ENCODE data around the gene KYAT1. TPM values are rescaled to one million over a fixed set of nuclear protein-coding genes. Genes with fewer than 3 reads are reported as not detected.

KYAT1 gene
- total and polyA plus RNA-seq, 2 of the 13 experiments (the other 11 are each of a cell fraction or from before 2014, with no cell fraction given) = 9.2 to 46.5 TPM

DNA sequence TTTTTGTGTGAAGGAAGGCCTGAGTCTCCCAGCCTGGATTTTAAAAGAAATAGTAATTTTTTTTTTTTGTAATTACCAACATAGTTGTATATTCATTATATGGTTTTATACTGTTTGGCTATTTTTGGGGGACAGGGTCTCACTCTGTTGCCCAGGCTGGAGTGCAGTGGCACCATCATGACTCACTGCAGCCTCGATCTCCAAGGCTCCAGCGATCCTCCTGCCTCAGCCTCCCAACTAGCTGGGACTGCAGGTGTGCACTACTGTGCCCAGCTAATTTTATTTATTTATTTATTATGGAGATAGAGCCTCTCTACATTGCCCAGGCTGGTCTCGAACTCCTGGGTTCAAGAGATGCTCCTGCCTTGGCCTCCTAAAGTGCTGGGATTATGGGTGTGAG is 5.3 kb upstream of the KYAT1 start:
- WGBS (ENCODE audit: low lambda C conversion rate) = 96% methylated on average over 3 of the region's 3 CpGs
- Histone ChIP-seq H3K9me3 (ENCODE audit: low read length) (no peaks in the 10 kb centered on the region), H3K27ac (ENCODE audit: extremely low read length, insufficient read depth, low read length) (no peak overlapping the region), H3K4me3 (replicated peaks in 1 of 3; ENCODE audit: insufficient read depth in 1 of 3, low read depth in 2 of 3, low read length in 3 of 3) (no peak overlapping the region), H3K4me1 (ENCODE audit: insufficient read depth, low read length) (peaks cover 22% of the 10 kb centered on the region), H4K20me1 (ENCODE audit: insufficient read depth, low read length) (no peaks in the 10 kb centered on the region), H3K36me3 (replicated peaks in 1 of 2; ENCODE audit: control insufficient read depth in 1 of 2, insufficient read depth in 2 of 2, low read length in 2 of 2) (peaks cover 14 to 53% of the 10 kb centered on the region in 2 experiments; a peak in 4 of 5 replicates), H3K4me2 (ENCODE audit: low read depth, low read length) (no peak overlapping the region), H3K9ac (ENCODE audit: insufficient read depth, low read depth, low read length) (no peak overlapping the region), H3K79me2 (ENCODE audit: insufficient read depth, low read length) (peaks cover 59% of the 10 kb centered on the region), H2AFZ (ENCODE audit: low read length) (no peak overlapping the region), H3K27me3 (ENCODE audit: control insufficient read depth in 1 of 2, insufficient read depth in 2 of 2, low read length in 2 of 2) (no peaks in the 10 kb centered on the region; a peak in 1 of 5 replicates)
- in situ Hi-C loops (cut with HindIII; ENCODE audit: extremely low pct_ligation_motif_present, low pct_unique_long_range_greater_than_20kb) = no loop called here
- TF ChIP-seq TBP (CRISPR knock-in tag; IDR thresholded peaks at IDR 0.05) = no peak
- TF ChIP-seq KLF12 (CRISPR knock-in tag; IDR thresholded peaks at IDR 0.05; ENCODE audit: borderline replicate concordance) = no peak
- no peak for TF ChIP-seq NR3C1 (CRISPR knock-in tag; IDR thresholded peaks at IDR 0.05)
- no peak for TF ChIP-seq SNAI1 (CRISPR knock-in tag; IDR thresholded peaks at IDR 0.05; ENCODE audit: borderline replicate concordance)
- TF ChIP-seq PAX8 (CRISPR knock-in tag; IDR thresholded peaks at IDR 0.05; ENCODE audit: borderline replicate concordance) = no peak
- TF ChIP-seq ZNF558 (CRISPR knock-in tag; IDR thresholded peaks at IDR 0.05; ENCODE audit: borderline replicate concordance) = no peak
- TF ChIP-seq, protein P1, sequence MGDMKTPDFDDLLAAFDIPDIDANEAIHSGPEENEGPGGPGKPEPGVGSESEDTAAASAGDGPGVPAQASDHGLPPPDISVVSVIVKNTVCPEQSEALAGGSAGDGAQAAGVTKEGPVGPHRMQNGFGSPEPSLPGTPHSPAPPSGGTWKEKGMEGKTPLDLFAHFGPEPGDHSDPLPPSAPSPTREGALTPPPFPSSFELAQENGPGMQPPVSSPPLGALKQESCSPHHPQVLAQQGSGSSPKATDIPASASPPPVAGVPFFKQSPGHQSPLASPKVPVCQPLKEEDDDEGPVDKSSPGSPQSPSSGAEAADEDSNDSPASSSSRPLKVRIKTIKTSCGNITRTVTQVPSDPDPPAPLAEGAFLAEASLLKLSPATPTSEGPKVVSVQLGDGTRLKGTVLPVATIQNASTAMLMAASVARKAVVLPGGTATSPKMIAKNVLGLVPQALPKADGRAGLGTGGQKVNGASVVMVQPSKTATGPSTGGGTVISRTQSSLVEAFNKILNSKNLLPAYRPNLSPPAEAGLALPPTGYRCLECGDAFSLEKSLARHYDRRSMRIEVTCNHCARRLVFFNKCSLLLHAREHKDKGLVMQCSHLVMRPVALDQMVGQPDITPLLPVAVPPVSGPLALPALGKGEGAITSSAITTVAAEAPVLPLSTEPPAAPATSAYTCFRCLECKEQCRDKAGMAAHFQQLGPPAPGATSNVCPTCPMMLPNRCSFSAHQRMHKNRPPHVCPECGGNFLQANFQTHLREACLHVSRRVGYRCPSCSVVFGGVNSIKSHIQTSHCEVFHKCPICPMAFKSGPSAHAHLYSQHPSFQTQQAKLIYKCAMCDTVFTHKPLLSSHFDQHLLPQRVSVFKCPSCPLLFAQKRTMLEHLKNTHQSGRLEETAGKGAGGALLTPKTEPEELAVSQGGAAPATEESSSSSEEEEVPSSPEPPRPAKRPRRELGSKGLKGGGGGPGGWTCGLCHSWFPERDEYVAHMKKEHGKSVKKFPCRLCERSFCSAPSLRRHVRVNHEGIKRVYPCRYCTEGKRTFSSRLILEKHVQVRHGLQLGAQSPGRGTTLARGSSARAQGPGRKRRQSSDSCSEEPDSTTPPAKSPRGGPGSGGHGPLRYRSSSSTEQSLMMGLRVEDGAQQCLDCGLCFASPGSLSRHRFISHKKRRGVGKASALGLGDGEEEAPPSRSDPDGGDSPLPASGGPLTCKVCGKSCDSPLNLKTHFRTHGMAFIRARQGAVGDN (CRISPR knock-in tag; IDR thresholded peaks at IDR 0.05) = no peak
- TF ChIP-seq, protein P2, sequence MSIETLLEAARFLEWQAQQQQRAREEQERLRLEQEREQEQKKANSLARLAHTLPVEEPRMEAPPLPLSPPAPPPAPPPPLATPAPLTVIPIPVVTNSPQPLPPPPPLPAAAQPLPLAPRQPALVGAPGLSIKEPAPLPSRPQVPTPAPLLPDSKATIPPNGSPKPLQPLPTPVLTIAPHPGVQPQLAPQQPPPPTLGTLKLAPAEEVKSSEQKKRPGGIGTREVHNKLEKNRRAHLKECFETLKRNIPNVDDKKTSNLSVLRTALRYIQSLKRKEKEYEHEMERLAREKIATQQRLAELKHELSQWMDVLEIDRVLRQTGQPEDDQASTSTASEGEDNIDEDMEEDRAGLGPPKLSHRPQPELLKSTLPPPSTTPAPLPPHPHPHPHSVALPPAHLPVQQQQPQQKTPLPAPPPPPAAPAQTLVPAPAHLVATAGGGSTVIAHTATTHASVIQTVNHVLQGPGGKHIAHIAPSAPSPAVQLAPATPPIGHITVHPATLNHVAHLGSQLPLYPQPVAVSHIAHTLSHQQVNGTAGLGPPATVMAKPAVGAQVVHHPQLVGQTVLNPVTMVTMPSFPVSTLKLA (IDR thresholded peaks at IDR 0.05) = no peak
- no peak for TF ChIP-seq ZNF816 (CRISPR knock-in tag; IDR thresholded peaks at IDR 0.05; ENCODE audit: borderline replicate concordance)
- TF ChIP-seq, protein P3, sequence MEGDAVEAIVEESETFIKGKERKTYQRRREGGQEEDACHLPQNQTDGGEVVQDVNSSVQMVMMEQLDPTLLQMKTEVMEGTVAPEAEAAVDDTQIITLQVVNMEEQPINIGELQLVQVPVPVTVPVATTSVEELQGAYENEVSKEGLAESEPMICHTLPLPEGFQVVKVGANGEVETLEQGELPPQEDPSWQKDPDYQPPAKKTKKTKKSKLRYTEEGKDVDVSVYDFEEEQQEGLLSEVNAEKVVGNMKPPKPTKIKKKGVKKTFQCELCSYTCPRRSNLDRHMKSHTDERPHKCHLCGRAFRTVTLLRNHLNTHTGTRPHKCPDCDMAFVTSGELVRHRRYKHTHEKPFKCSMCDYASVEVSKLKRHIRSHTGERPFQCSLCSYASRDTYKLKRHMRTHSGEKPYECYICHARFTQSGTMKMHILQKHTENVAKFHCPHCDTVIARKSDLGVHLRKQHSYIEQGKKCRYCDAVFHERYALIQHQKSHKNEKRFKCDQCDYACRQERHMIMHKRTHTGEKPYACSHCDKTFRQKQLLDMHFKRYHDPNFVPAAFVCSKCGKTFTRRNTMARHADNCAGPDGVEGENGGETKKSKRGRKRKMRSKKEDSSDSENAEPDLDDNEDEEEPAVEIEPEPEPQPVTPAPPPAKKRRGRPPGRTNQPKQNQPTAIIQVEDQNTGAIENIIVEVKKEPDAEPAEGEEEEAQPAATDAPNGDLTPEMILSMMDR (CRISPR knock-in tag; IDR thresholded peaks at IDR 0.05) = no peak
- TF ChIP-seq ZNF552 (CRISPR knock-in tag; IDR thresholded peaks at IDR 0.05; ENCODE audit: borderline replicate concordance) = no peak
- no peak for TF ChIP-seq ZNF563 (CRISPR knock-in tag; IDR thresholded peaks at IDR 0.05)
- TF ChIP-seq, protein P4, sequence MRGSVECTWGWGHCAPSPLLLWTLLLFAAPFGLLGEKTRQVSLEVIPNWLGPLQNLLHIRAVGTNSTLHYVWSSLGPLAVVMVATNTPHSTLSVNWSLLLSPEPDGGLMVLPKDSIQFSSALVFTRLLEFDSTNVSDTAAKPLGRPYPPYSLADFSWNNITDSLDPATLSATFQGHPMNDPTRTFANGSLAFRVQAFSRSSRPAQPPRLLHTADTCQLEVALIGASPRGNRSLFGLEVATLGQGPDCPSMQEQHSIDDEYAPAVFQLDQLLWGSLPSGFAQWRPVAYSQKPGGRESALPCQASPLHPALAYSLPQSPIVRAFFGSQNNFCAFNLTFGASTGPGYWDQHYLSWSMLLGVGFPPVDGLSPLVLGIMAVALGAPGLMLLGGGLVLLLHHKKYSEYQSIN (CRISPR knock-in tag; IDR thresholded peaks at IDR 0.05; ENCODE audit: borderline replicate concordance) = no peak
- POLR2A ChIA-PET = no interaction called here
- ATAC-seq = no peak
- FAIRE-seq = no peak
- intact Hi-C loops (cut with micrococcal nuclease; ENCODE audit: unreplicated experiment) = no loop called here
- CTCF ChIA-PET (ENCODE audit: low intra/inter-chr PET ratio, low total read pairs) = no interaction called here
- DNase-seq (ENCODE audit: low spot score) = no peak
- BruUV-seq (replicated peaks) = no TSS peak
